ENCODE data around the gene SEH1L. TPM values are rescaled to one million over a fixed set of nuclear protein-coding genes. Genes with fewer than 3 reads are reported as not detected.
A peak's percentile ranks its signal among the peaks of the same experiment; 100 is the strongest.
"Not testable (repeated sequence)": the region's sequence is repeated elsewhere in the genome, so short reads cannot be mapped to it uniquely, and the experiment has no call there.

SEH1L gene
- total RNA-seq, 3 donors from 2014 or later = 160 to 179 (median 174) TPM

GRCh38 chr18:12995952-12996477 is 48.2 kb downstream of the SEH1L start:
- Mint-ChIP-seq H3K4me3 (no peak overlapping the region), H3K4me1 (ENCODE audit: low read depth) (peaks cover 32% of the 10 kb centered on the region), H3K9me3 (no peaks in the 10 kb centered on the region), H3K27me3 (ENCODE audit: low read depth) (no peaks in the 10 kb centered on the region), H3K36me3 (ENCODE audit: insufficient read depth) (peaks cover 3% of the 10 kb centered on the region)
- DNase-seq (no peak), ATAC-seq (no peak)

GRCh38 chr18:12996661-12997292 is 49.0 kb downstream of the SEH1L start:
- H3K36me3 Mint-ChIP-seq (ENCODE audit: insufficient read depth) = peaks cover 3% of the 10 kb centered on the region
- no peak overlapping the region for H3K4me3 Mint-ChIP-seq
- ATAC-seq (no peak), DNase-seq (no peak)
- H3K4me1 Mint-ChIP-seq (ENCODE audit: low read depth) = peaks cover 28% of the 10 kb centered on the region
- no peaks in the 10 kb centered on the region for H3K27me3 Mint-ChIP-seq (ENCODE audit: low read depth)
- H3K9me3 Mint-ChIP-seq = no peaks in the 10 kb centered on the region

- ATAC-seq; H3K4me3 Mint-ChIP-seq; DNase-seq; H3K27me3 Mint-ChIP-seq (ENCODE audit: low read depth); H3K36me3 Mint-ChIP-seq (ENCODE audit: insufficient read depth); H3K9me3 Mint-ChIP-seq: not testable (repeated sequence)
- H3K4me1 Mint-ChIP-seq (ENCODE audit: low read depth) = peaks cover 24% of the 10 kb centered on the region
Observed at GRCh38 chr18:12997330-12997729, 49.5 kb downstream of the SEH1L start.

- peaks cover 13% of the 10 kb centered on the region for H3K4me1 Mint-ChIP-seq (ENCODE audit: low read depth)
- H3K9me3 Mint-ChIP-seq = no peaks in the 10 kb centered on the region
- DNase-seq (no peak), ATAC-seq (peak in 1 of 2 donors; percentile 59)
- H3K27me3 Mint-ChIP-seq (ENCODE audit: low read depth) = no peaks in the 10 kb centered on the region
- no peak overlapping the region for H3K4me3 Mint-ChIP-seq
- H3K36me3 Mint-ChIP-seq (ENCODE audit: insufficient read depth) = peaks cover 3% of the 10 kb centered on the region
Observed at GRCh38 chr18:12998332-12999060, 50.7 kb downstream of the SEH1L start.

- peak; percentile 45 for ATAC-seq
- DNase-seq = no peak
- Mint-ChIP-seq H3K4me1 (ENCODE audit: low read depth) (peaks cover 13% of the 10 kb centered on the region), H3K4me3 (no peak overlapping the region), H3K36me3 (ENCODE audit: insufficient read depth) (peaks cover 17% of the 10 kb centered on the region), H3K27me3 (ENCODE audit: low read depth) (no peaks in the 10 kb centered on the region), H3K9me3 (no peaks in the 10 kb centered on the region)
Observed at GRCh38 chr18:13003466-13003896, 55.7 kb downstream of the SEH1L start.

- peaks cover 23% of the 10 kb centered on the region for H3K36me3 Mint-ChIP-seq (ENCODE audit: insufficient read depth)
- peaks cover 7% of the 10 kb centered on the region for H3K4me1 Mint-ChIP-seq (ENCODE audit: low read depth)
- ATAC-seq (no peak), DNase-seq (no peak)
- no peaks in the 10 kb centered on the region for H3K27me3 Mint-ChIP-seq (ENCODE audit: low read depth)
- H3K4me3 Mint-ChIP-seq = no peak overlapping the region
- no peaks in the 10 kb centered on the region for H3K9me3 Mint-ChIP-seq
Observed at GRCh38 chr18:13004396-13004795, 56.6 kb downstream of the SEH1L start.

GRCh38 chr18:13005289-13005688 is 57.5 kb downstream of the SEH1L start:
- H3K4me3 Mint-ChIP-seq = no peak overlapping the region
- ATAC-seq (no peak), DNase-seq (no peak)
- H3K27me3 Mint-ChIP-seq (ENCODE audit: low read depth) = no peaks in the 10 kb centered on the region
- H3K4me1 Mint-ChIP-seq (ENCODE audit: low read depth) = peaks cover 6% of the 10 kb centered on the region
- H3K36me3 Mint-ChIP-seq (ENCODE audit: insufficient read depth) = peaks cover 25% of the 10 kb centered on the region
- H3K9me3 Mint-ChIP-seq = no peaks in the 10 kb centered on the region

- Mint-ChIP-seq H3K27me3 (ENCODE audit: low read depth) (no peaks in the 10 kb centered on the region), H3K4me1 (ENCODE audit: low read depth) (peaks cover 6% of the 10 kb centered on the region), H3K4me3 (no peak overlapping the region), H3K36me3 (ENCODE audit: insufficient read depth) (peaks cover 26% of the 10 kb centered on the region), H3K9me3 (no peaks in the 10 kb centered on the region)
- DNase-seq (no peak), ATAC-seq (no peak)
Observed at GRCh38 chr18:13006531-13007247, 58.9 kb downstream of the SEH1L start.

- Mint-ChIP-seq H3K36me3 (ENCODE audit: insufficient read depth) (peaks cover 29% of the 10 kb centered on the region), H3K27me3 (ENCODE audit: low read depth) (no peaks in the 10 kb centered on the region), H3K4me3 (no peak overlapping the region), H3K4me1 (ENCODE audit: low read depth) (peaks cover 6% of the 10 kb centered on the region), H3K9me3 (no peaks in the 10 kb centered on the region)
- DNase-seq = no peak
- ATAC-seq = no peak
Observed at GRCh38 chr18:13007248-13007560, 59.4 kb downstream of the SEH1L start.

- no peaks in the 10 kb centered on the region for H3K9me3 Mint-ChIP-seq
- H3K4me3 Mint-ChIP-seq = no peak overlapping the region
- peaks cover 48% of the 10 kb centered on the region for H3K36me3 Mint-ChIP-seq (ENCODE audit: insufficient read depth)
- H3K4me1 Mint-ChIP-seq (ENCODE audit: low read depth) = peaks cover 3% of the 10 kb centered on the region
- H3K27me3 Mint-ChIP-seq (ENCODE audit: low read depth) = no peaks in the 10 kb centered on the region
- ATAC-seq (no peak), DNase-seq (no peak)
Observed at GRCh38 chr18:13011719-13012118, 63.9 kb downstream of the SEH1L start.

- DNase-seq (no peak), ATAC-seq (no peak)
- H3K36me3 Mint-ChIP-seq (ENCODE audit: insufficient read depth) = peaks cover 47% of the 10 kb centered on the region
- H3K4me3 Mint-ChIP-seq = no peak overlapping the region
- H3K9me3 Mint-ChIP-seq = no peaks in the 10 kb centered on the region
- H3K4me1 Mint-ChIP-seq (ENCODE audit: low read depth) = peaks cover 7% of the 10 kb centered on the region
- H3K27me3 Mint-ChIP-seq (ENCODE audit: low read depth) = no peaks in the 10 kb centered on the region
Observed at GRCh38 chr18:13014232-13014631, 66.4 kb downstream of the SEH1L start.

GRCh38 chr18:13014818-13015217 is 67.0 kb downstream of the SEH1L start:
- Mint-ChIP-seq H3K4me1 (ENCODE audit: low read depth) (peaks cover 9% of the 10 kb centered on the region), H3K9me3 (no peaks in the 10 kb centered on the region), H3K36me3 (ENCODE audit: insufficient read depth) (peaks cover 46% of the 10 kb centered on the region), H3K4me3 (no peak overlapping the region), H3K27me3 (ENCODE audit: low read depth) (no peaks in the 10 kb centered on the region)
- ATAC-seq (no peak), DNase-seq (no peak)

GRCh38 chr18:13017247-13017875 is 69.5 kb downstream of the SEH1L start:
- H3K4me1 Mint-ChIP-seq (ENCODE audit: low read depth) = peaks cover 16% of the 10 kb centered on the region
- H3K27me3 Mint-ChIP-seq (ENCODE audit: low read depth) = no peaks in the 10 kb centered on the region

GRCh38 chr18:13018374-13018773 is 70.6 kb downstream of the SEH1L start:
- Mint-ChIP-seq H3K27me3 (ENCODE audit: low read depth) (no peaks in the 10 kb centered on the region), H3K4me3 (no peak overlapping the region), H3K9me3 (no peaks in the 10 kb centered on the region), H3K4me1 (ENCODE audit: low read depth) (peaks cover 16% of the 10 kb centered on the region), H3K36me3 (ENCODE audit: insufficient read depth) (peaks cover 58% of the 10 kb centered on the region)
- no peak for ATAC-seq
- no peak for DNase-seq

More at GRCh38 chr18:13017247-13017875, 69.5 kb downstream of the SEH1L start:
- no peaks in the 10 kb centered on the region for H3K9me3 Mint-ChIP-seq
- DNase-seq (no peak), ATAC-seq (no peak)
- H3K4me3 Mint-ChIP-seq = no peak overlapping the region
- peaks cover 59% of the 10 kb centered on the region for H3K36me3 Mint-ChIP-seq (ENCODE audit: insufficient read depth)

All from activated T-cell treated with anti-CD3 and anti-CD28 coated beads, Interleukin-2, amount 50 U/mL, for 4 hours (primary cell).